SKM-1 (cell line): Measurements from ENCODE around the gene DHRS7B.
A peak's percentile ranks its signal among the peaks of the same experiment; 100 is the strongest.
"Not testable (repeated sequence)": the region's sequence is repeated elsewhere in the genome, so short reads cannot be mapped to it uniquely, and the experiment has no call there.

ENCODE experiments used
- DNase-seq: peaks from one replicate; lab custom pipeline; 2025; ENCODE audit not compliant: unreplicated experiment; lab: John Stamatoyannopoulos, UW

Gene DHRS7B

DNA sequence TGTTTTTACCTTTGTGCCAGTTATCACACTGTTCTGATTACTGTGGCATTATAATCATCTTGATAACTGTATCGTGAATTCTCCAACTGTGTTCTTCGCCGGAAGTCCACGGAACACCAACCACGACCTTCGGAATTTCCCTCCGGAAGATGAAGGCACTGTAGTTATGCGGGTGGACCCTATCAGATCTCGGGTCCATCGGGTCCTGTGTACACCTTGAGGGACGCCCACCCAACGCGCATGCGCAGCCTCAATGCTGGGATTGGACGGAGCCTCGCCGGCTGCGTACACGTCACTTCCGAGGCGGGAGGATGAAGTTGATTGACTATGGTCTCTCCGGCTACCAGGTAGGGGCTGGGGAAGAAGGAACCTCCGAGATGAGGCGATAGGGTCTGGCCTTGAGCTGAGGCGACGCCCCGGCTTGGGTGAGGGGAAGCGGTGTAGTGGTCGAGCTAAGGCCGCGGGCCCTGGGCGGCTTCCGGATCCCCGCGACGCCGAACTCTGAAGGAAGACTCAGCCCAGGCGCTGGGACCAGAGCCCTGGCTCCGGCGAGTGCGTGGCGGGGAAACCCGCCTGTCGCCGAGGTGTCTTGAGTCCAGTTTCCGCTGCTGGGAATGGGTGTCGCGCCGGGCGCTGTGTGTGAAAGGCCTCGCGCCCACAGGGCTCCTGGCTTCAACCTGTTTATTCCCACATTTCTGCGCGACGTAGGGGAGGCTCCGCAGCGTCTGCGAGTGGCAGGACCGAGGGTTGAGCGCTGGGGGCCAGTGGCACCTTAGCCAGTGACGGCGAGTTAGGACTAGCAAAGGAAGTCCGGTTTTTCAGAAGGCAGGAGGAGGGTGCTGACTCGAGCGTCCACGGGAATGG lies at the start of gene DHRS7B:
DHRS7B (plus strand) TSS at position 320 of the 864 bp plus-strand sequence; CDS start at position 328, 8 bp downstream.
- peak; percentile 91 for DNase-seq

DNA sequence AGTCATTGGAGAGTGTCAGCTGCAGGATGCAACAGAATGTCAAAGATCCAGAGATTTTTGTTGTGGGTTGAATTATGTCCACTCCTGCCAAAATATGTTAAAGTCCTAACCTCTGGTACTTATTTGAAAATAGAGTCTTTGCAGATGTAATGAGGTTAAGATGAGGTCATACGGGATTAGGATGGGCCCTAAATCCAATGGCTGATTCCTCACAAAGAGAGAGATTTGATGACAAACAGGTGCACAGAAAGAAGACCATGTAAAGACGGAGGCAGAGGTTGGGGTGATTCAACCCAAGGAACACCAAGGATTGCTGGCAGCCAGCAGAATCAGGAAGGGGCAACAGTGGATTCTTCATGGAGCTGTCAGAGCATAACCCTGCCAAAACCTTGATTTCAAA lies 49.5 kb upstream of the DHRS7B start:
- DNase-seq: no peak

DNA sequence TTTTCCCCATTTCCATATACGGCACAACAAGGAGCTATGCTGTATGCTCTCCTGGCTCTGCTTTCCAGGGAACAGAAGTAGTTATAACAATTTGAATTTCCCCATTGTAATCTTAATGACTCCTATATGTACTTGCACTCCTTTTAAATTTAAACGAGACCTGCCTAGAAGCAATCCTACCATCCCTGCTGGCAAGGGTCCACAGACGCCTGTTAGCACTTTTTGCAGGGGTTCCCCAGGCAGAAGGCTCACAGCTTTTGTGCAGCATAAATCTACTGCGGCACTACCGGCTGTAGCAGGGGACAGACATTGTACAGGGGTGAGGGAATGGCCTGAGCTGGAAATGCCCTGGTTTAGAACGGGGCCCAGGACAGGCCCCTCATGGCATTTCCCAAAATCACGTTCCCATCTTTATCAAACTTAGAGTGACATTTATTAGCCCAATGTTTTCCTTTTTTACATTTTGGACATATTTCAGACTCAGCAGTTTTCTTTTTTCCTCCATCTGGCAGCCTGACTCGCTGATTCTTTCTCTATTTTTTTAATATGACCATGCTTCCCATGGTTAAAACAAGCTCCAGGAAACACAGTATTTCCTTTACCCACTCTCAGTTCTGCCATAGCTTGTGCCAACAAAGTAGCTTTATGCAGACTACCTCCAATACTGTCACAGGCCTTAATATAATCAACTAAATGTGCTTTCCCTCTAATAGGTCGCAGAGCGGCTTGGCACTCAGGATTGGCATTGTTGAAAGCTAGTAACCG lies 48.6 kb upstream of the DHRS7B start:
- DNase-seq: no peak

DNA sequence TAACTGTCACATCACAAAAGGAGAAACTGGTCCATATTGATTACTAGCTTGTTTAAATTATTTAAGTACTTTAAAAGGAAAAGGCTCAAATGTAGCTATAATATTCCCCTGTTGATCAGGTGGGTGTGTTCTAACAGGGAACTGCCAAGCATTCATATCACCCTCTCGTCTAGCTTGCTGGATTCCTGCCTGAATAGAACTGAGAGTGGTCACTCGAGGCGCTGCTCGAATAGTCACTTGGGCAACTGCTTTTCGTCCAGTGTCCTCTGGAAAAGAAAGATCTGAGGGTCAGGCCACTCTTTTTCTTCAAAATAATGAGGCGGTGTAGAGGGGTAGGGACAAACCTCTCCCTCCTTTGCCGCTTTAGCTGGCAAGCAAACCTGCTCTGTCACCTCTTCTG lies 47.6 kb upstream of the DHRS7B start:
- DNase-seq: no peak

DNA sequence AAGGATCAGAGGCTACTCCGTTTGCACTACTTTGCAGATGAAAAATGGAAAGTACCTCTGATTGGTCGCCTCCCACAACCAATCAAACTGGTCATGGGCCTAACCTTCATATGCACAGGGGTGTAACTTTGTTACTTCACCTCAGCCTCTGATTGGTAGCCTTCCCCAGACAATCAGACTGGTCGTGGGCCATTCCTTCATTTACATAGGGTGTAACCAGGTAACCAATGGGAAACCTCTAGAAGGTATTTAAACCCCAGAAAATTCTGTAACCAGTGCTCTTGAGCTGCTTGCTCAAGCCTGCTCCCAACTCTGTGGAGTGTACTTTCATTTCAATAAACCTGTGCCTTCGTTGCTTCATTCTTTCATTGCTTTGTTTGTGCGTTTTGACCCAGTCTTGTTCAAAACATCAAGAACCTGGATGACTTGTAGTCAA lies 44.7 kb upstream of the DHRS7B start:
- no peak for DNase-seq

GRCh38 chr17:21085280-21085679 lies 41.5 kb upstream of the DHRS7B start:
- not testable (repeated sequence) for DNase-seq

DNA sequence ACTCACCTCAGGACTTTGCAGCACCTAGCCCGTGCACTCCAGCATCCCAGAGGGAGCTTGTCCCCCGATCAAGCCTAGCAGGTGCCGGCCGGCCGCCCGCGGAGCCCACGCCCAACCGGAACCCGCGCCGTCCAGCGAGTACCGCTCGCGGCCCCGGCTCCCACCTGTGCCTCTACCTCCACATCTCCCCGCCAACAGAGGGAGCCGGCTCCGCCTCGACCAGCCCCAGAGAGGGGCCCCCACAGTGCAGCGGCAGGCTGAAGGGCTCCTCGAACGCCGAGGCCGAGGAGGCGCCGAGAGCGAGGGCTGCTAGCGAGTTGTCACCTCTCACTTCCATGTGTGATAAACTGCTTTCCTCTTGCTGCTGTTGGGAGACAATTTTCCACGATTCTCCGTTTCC lies 41.1 kb upstream of the DHRS7B start:
- no peak for DNase-seq

DNA sequence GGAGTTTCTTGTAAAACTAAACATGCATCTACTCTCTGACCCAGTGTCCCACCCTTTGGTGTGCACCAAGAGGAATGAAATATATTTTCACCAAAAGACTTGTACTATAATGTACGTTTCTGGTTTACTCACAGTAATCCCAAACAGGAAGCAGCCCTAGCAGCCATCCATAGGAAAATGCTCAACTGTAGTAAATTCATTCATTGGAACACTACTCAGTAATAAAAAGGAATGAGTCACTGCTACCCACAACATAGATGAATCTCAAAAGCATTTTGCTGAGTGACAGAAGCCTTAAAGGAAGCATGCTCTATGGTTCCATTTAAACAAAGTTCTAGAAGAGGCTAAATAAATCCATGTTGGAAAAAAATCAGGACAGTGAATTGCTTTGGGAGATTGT lies 37.6 kb upstream of the DHRS7B start:
- DNase-seq: no peak

DNA sequence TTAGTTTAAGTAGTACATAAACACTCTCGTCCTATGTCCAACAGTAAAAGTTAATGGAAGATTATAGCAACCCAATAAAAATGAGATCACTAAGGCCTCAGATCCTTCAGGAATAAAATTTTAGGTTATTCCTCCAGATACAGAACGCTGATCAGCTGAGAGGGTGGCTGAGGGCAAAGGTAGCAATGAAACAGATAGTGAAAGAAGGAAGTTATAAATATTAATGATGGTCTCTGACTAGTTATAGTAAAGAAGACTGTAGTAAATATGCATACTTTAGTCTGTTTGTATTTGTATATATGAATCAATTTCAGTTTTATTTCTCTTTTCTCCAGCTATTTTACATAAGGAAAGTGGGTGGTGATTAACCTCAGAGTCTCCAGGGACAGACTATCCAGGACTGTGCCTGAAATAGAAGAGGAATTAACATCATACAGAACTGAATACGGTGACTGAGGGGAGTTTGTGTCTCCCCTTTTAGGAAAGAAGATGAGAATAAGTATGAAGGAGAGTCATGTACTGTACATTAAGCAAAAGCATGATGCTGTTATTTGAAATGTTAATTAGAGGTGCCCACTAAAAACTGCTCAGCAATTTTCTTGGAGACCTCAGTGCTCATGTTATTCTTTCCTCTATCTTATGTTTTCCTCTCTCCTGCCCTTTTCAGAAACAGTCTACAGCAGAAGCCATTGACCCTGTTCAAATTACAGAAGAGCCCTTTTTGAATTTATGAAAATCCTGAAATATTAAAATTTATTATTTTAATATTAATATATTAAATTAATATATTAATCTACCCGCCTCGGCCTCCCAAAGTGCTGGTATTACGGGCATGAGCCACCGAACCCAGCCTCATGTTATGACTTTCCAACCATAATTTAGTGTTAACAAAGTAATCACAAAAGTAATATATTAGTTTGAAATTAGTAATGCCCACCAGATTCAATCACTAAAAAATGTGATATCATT lies 36.5 kb upstream of the DHRS7B start:
- DNase-seq: no peak

GRCh38 chr17:21090902-21091618 lies 35.7 kb upstream of the DHRS7B start:
- no peak for DNase-seq

- no peak for DNase-seq
Observed at GRCh38 chr17:21094298-21094704, 32.5 kb upstream of the DHRS7B start.

DNA sequence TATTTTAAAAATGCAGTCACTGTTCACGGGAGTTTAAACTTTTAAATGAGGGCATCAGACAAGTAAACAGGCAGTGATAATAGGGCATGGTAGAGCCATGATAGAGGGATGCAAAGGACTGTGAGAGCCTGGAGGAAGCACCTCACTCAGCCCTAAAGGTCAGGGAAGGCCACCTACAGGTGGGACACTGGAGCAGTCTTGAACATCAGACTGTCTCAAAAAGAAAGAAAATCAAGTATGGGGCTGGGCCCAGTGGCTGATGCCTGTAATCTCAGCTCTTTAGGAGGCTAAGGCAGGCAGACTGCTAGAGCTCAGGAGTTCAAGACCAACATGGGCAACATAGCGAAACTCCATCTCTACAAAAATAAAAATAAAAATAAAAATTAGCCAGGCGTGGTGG lies 31.0 kb upstream of the DHRS7B start:
- no peak for DNase-seq

DNA sequence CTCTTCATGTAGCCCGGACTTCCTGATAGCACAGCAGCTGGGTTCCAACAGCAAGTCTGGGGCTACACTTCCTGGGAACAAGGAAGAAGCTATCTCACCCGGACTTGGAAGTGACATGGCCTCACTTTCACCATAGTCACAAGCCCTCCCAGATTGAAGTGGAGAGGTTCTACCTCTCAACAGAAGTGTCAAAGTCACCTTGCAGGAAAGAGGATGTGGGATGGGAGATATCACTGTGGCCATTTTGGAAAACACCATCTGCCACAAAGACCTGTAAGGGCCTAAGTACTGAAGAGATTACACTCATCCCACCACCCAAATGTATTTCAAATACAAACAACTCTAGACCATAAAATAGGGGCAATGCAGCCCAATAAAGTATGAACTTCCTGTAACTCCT lies 29.9 kb upstream of the DHRS7B start:
- DNase-seq: no peak

DNA sequence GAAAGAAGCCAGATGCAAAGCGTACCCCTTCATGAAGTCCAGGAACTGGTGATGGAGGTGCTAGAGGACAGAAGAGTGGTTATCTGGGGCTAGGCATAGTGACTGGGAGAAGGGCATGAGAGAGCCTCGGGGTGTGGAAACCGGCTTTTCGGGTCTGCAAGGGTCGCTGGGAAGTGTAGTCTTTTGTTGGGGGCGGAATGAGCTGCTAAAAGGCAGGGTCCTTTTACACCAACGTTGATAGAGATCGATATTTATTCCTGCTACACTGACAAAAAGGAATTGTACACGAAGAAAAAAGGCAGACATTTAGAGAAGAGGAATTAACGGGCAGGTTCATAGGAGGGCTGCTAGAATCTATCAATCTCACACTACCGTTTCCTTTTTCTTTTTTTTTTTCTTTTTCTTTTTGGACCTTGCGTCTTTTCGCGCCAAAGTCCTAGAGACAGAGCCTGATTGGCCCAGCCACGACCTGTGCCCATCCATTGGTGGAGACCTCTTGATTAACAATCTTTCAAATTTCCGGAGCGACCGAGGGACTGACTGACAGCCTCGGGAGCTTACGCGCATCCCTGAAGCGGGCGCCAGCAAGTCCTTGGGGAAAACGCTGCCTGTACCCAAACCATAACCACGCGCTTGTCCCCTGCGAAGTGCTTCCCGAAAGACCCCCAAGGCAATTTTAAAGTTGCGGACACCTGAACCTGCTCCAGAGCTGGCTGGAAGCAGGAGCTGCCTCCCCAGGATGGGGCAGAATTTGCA lies 27.7 kb upstream of the DHRS7B start:
- DNase-seq: peak; percentile 82

DNA sequence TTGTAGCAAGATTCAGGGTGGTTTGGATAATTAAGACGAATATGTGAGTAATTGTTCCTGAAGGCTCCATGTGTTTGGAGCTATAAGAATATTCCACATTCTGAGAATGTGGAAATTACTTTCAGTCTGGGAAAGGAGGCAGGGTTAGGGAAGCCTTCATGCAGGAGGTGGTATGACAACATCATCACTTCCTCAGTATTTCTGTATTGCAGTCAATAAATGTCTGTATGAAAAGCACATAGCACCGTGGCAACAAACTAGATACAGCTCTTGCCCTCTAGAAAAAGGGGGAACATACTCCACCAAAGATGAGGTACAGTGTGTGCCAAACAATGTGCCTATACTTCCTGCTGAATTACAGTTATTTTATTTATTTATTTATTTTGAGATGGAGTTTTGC lies 26.1 kb upstream of the DHRS7B start:
- DNase-seq: no peak

DNA sequence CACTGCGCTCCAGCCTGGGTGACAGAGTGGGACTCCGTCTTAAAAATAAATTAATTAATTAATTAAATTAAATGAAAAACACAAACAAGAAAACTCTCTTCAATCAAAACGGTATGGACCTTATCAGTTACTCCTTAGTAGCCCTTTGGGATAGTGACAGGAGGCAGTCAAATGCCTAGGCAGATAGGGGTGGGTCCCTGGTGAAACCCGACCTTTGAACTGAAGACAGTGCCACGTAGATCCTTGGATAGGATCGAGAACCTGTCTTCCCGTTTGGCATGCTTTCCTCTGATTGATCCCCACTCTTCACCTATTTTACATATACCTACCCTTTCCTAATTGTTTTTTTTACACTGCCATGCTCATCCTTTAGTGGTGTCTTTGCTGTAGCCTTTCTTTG lies 22.2 kb upstream of the DHRS7B start:
- DNase-seq: no peak

GRCh38 chr17:21105064-21105894 lies 21.5 kb upstream of the DHRS7B start:
- no peak for DNase-seq

GRCh38 chr17:21106316-21106715 lies 20.4 kb upstream of the DHRS7B start:
- no peak for DNase-seq
